Right forelimb (tissue), 1 donor: ENCODE measurements around the gene RNF121.
A peak's percentile ranks its signal among the peaks of the same experiment; 100 is the strongest.
"Not testable (repeated sequence)": the region's sequence is repeated elsewhere in the genome, so short reads cannot be mapped to it uniquely, and the experiment has no call there.

Experiments
- DNase-seq: peaks from one replicate; pipeline ENCODE4 v3.0.0-alpha.2; 2018

The RNF121 gene

DNA sequence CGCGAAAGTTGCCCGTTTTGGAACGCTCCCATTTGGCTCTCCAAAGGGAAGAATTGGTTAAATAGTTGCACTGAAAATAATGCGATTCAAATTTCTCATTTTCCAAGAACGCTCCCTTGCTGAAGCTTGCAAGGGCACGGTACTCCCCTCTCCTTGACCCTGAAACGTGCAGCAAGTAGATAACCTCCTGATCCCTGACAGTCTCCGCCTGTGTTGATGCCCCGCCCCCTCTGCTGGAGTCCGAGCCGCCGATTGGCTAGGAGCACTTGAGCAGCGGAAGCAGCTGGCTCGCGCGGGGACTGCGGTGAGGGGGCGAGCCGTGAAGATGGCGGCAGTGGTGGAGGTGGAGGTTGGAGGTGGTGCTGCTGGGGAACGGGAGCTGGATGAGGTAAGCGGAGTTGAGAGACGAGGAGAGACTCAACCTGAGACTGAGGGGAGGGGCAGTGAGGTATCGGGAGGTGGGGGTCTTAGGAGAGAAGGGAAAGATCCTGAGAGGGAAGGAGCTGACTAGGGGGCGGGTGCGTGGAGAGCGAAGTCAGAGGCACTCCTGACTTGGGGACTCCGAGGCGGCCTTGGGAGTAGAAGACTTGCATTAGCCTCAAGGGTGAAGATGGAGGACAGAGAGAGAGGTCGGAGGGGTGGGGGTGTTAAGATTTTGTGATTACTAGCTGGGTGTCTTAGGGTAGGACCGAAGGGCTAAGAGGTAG lies at the start of gene RNF121:
Gene RNF121 (plus strand): TSS at position 310 of the 707 bp plus-strand sequence. CDS start 16 bp downstream, at position 326.
- DNase-seq = peak; percentile 98

DNA sequence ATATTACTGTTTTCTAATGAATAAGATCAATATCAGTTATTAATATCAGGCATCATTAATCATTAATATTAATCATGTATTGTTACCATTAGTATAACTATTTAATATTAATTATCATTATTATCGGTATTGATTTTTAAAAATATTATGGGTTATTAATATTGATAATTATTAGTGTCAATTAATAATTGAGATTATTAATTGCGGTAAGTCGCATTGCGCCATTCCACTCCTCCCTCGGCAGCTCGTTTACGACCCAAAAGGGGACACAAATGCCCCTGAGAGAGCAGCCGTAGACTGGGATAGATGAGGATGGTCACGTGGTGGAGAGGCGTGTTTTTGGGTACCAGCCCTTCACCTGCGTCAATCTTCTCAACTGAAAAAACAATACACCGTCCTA lies 43.0 kb upstream of the RNF121 start:
- DNase-seq = not testable (repeated sequence)

DNA sequence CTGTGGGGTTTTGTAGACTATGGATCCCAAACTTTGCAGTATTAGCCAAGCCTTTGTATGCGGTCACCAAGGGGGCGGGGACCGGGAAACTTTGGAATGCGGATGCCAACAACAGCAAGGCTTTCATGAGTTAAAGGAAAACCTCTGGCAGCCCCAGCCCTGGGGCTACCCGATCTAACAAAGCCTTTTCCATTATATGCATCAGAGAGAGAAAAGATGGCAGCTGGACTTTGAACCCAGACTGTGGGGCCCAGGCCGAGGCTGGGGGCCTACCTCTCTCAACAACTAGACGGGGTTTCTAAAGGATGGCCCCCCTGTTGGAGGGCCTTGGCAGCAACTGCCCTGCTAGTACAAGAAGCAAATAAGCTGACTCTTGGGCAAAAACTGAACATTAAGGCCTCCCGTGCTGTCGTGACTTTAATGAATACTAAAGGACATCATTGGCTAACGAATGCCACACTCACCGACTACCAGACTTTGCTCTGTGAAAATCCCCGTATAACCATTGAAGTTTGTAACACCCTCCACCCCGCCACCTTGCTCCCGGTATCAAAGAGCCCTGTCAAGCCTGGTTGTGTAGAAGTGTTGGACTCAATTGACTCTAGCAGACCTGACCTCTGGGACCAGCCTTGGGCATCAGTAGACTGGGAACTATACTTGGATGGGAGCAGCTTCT lies 40.4 kb upstream of the RNF121 start:
- not testable (repeated sequence) for DNase-seq

DNA sequence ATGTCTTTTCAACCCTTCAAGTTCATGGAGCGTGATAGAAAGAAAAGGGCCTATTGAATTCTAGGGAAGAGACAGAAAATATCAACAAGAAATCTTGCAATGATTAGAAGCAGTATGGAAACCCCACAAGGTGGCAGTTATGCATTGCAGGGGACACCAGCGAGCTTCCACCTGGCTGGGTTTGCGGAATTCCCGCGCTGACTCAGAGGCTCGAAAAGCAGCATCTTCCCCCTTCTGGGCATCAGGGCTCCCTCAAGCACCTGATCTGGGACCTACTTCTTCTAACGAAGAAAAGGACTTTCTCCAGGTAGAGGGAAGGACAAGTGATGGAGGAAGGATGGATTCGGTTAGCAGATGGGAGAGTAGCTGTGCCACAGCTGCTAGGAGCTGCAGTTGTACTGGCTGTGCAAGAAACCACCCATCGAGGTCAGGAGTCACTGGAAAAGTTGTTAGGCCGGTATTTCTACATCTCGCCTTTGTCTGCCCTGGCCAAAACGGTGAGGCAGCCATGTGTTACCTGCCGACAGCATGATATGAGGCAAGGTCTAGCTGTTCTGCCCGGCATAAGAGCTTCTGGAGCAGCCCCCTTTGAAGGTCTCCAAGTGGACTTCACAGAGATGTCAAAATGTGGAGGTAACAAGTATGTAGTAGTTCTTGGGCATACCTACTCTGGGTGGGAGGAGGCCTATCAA lies 39.5 kb upstream of the RNF121 start:
- not testable (repeated sequence) for DNase-seq

DNA sequence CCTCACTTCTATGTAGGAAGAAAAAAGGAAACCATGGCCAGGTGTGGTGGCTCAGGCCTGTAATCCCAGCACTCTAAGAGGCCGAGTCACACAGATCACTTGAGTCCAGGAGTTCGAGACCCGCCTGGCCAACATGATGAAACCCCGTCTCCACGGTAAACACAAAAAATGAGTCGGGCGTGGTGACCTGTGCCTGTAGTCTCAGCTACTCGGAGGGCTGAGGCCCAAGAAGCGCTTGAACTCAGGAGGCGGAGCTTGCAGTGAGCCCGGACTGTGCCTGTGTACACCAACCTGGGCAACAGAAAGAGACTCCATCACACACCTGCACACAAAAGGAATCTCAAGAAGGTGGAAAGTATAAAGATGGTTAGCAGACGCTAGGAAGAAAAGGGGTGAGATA lies 32.9 kb upstream of the RNF121 start:
- DNase-seq = no peak

DNA sequence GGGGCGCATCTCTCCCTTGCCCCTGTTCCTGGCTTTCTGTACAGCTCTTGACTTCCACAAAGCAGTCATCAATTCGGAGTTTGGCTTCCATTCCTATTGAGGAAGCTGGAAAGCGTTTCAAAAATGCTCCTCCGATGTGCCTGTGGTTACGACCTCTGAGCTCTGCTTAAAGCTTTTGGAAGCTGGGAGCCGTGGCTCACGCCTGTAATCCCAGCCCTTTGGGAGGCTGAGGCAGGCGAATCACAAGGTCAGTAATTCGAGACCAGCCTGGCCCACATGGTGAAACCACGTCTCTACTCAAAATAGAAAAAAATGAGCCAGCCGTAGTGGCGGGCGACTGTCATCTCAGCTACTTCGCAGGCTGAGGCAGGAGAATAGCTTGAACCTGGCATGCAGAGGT lies 27.7 kb upstream of the RNF121 start:
- DNase-seq = not testable (repeated sequence)

DNA sequence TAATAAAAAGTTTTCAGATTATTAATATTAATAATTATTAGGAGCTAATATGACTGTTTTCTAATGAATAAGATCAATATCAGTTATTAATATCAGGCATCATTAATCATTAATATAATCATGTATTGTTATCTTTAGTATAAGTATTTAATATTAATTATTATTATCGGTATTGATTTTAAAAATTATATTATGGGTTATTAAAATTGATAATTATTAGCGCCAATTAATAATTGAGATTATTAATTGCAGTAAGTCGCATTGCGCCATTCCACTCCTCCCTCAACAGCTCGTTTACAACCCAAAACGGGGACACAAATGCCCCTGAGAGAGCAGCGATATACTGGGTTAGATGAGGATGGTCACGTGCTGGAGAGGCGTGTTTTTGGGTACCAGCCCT lies 20.6 kb upstream of the RNF121 start:
- no peak for DNase-seq

DNA sequence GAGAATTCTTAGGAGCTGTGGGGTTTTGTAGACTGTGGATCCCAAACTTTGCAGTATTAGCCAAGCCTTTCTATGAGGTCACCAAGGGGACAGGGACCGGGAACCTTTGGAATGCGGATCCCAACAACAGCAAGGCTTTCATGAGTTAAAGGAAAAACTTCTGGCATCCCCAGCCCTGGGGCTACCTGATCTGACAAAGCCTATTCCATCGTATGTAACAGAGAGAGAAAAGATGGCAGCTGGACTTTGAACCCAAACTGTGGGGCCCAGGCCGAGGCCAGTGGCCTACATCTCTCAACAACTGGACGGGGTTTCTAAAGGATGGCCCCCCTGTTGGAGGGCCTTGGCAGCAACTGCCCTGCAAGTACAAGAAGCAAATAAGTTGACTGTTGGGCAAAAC lies 18.1 kb upstream of the RNF121 start:
- DNase-seq = not testable (repeated sequence)

DNA sequence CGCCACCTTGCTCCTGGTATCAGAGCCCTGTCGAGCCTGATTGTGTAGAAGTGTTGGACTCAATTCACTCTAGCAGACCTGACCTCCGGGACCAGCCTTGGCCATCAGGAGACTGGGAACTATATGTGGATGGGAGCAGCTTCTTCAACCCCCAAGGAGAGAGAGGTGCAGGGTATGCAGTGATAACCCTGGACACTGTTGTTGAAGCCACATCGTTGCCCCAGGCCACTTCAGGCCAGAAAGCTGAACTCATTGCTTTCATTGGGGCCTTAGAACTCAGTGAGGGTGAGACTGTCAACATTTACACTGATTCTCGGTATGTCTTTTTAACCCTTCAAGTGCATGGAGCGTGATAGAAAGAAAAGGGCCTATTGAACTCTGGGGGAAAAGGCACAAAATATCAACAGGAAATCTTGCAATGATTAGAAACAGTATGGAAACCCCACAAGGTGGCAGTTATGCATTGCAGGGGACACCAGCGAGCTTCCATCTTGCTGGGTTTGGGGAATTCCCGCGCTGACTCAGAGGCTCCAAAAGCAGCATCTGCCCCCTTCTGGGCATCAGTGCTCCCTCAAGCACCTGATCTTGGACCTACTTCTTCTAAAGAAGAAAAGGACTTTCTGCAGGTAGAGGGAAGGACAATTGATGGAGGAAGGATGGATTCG lies 17.4 kb upstream of the RNF121 start:
- DNase-seq = not testable (repeated sequence)

DNA sequence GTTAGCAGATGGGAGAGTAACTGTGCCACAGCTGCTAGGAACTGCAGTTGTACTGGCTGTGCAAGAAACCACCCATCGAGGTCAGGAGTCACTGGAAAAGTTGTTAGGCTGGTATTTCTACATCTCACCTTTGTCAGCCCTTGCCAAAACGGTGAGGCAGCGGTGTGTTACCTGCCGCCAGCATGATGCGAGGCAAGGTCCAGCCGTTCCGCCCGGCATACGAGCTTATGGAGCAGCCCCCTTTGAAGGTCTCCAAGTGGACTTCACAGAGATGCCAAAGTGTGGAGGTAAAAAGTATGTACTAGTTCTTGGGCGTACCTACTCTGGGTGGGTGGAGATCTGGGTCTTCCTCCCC lies 16.9 kb upstream of the RNF121 start:
- DNase-seq = not testable (repeated sequence)

DNA sequence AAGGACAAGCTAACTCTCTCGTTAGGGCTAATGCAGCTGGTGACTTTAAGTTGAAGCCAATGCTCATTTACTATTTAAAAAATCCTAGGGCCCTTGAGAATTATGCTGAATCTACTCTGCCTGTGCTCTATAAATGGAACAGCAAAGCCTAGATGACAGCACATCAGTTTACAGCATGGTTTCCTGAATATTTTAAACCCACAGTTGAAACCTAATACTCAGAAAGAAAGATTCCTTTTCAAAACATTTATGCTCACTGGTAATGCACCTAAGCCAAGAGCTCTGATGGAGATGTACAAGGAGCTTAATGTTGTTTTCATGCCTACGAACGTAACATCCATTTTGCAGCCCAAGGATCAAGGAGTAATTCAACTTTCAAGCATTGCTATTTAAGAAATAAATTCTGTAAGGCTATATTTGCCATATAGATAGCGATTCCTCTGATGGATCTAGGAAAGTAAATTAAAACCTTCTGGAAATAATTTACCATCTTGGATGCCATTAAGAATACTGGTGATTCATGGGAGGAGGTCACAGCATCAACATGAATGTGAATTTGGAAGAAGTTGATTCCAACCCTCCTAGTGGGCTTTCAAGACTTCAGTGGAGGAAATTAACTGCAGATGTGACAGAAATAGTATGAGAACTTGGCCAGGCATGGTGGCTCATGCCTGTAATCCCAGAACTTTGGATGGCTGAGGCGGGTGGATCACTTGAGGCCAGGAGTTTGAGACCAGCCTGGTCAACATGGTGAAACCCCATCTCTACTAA lies 14.9 kb upstream of the RNF121 start:
- DNase-seq = no peak

DNA sequence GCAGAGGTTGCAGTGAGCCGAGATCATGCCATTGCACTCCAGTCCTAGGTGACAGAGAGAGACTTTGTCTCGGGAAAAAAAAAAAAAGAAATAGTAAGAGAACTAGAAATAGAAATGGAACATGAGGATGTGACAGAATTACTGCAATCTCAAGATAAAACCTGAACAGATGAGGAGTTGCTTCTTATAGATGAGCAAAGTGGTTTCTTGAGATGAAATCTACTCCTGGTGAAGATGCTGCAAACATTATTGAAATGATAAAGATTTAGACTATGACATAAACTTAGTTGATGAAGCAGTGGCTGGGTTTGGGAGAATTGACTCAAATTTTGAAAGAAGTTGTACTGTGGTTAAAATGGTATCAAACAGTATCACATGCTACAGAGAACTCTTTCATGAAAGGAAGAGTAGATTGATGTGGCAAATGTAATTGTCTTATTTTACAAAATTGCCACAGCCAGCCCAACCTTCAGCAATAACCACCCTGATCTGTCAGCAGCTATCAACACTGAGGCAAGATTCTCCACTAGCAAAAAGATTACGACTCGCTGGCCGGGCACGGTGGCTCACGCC lies 14.1 kb upstream of the RNF121 start:
- DNase-seq = no peak

DNA sequence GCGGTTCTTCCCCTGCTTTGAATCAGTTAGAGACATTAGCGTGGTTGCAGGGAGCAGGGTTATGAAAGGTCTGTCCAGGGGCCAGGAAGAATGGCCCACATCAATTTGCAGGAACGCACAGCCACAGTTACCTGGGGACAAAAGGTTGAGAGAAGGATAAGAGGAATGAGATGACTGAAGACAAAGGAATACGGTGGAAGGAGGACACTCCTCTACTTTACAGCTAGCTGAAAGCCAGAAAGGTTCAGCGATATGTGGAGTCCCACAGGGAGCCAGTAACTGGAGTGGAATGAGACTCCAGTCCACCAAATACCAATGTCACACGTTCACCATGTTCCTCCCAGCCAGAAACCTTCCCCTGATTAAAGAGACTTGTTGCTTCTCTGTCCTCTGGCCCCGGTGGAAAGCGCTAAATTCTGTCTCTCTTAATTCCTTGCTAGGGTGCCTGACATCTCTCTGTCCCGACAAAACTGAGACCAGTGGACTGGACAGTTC lies 11.2 kb upstream of the RNF121 start:
- DNase-seq = no peak

DNA sequence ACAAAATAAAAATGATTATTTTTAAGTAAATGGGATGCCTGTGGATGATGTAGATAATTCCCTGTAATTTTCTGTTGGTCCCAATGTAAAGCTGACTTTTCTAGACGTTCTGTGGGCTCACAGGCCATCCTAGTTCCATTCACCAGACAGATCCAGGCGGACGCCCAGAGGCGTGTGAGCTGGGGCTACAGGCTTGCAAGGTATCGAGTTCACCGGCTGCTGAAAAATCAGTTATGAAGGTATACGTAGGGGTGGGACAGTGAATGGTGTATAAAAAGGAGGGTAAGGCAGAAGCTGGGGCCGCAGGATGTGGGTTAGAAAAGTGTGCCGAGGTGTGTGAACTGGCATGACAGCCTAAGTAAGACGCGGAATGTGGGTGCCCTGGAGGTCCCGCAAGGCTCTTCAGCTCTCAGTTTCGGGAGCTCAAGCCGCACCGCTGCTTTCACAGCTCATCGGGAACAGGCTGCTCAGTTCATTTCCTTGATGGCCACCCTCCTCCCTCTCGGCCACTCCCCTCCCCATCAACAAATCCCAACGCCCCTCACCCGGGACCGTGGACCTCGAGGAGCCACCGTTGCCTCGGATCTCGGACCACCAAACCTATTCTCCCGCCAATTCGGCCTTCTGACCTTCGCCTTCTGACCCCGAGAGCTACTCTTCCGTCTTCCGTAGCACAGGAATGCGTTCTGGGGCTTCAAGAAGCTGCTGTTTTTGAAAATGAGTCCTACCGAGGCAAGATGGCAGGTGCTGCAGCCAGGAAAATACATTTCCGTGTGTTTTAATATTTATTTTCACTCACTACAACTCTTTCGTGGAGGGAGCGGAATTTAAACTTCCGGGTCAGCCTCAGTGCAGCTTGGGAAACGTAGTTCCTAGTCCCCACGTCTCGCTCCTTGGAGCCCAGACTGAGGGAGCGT lies 768 bp upstream of the RNF121 start, which contains the start of gene XNDC1N:
Gene XNDC1N (minus strand): TSS at position 775 of the 917 bp plus-strand sequence. CDS start 5,241 bp downstream, outside the sequence.
- DNase-seq = peak; percentile 88

DNA sequence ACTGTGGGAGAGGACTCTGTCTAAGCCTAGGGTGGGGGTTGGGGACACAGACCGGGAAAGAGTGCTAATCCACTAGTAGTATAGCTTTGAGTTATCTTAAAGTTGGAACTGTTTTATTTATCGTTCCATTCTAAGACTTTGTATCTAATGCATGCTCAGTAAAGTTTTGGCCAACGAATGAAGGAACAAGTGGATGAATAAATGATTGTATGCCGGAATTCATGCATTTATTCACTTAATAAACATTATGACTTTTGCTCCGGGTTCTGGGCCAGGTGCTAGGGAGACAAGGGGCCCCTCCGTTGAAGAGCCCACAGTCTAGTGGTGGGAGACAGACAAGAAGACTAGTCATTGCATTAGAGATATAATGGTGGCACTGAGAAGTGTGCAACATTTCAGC lies 645 bp downstream of the RNF121 start:
- no peak for DNase-seq

DNA sequence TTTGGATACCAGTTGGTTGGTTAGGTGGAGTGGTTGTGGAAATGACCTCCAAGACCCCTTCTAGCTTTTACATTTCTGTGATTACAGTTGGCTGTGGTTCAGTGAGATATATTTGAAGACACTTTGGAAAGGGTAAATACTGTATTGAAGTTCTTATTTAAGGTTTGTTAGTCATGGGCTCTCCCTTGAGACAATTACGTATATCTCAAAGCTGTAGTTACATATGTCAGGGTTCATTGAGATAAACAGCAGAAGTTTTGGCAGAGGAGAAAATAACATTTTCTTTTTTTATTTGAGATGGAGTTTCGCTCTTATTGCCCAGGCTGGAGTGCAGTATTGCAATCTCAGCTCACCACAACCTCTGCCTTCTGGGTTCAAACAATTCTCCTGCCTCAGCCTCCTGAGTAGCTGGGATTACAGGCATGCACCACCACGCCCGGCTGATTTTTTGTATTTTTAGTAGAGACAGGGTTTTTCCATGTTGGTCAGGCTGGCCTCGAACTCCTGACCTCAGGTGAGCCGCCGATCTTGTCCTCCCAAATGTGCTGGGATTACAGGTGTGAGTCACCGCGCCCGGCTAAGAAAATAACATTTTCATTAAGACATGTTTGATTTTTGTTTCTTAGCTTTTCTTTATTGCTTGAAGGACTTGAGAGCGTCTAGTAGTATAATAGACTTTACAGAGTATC lies 1.9 kb downstream of the RNF121 start:
- no peak for DNase-seq

DNA sequence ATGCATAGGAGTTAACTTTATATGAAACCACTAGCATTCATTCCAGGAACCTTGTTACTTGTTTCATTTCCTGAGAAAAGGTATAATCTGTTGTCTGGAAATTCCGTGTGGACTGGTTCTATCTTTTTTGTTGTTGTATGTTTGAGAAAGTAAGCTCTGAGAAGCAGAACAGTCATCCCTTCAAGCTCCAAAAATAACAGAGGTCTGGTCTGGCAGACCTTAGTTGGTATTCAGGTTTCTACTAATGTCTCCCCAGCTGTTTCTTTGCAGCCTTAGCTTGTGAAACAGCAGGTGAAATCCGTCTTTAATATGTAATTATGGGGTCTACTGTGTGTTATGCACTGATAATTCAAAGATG lies 2.4 kb downstream of the RNF121 start:
- no peak for DNase-seq

DNA sequence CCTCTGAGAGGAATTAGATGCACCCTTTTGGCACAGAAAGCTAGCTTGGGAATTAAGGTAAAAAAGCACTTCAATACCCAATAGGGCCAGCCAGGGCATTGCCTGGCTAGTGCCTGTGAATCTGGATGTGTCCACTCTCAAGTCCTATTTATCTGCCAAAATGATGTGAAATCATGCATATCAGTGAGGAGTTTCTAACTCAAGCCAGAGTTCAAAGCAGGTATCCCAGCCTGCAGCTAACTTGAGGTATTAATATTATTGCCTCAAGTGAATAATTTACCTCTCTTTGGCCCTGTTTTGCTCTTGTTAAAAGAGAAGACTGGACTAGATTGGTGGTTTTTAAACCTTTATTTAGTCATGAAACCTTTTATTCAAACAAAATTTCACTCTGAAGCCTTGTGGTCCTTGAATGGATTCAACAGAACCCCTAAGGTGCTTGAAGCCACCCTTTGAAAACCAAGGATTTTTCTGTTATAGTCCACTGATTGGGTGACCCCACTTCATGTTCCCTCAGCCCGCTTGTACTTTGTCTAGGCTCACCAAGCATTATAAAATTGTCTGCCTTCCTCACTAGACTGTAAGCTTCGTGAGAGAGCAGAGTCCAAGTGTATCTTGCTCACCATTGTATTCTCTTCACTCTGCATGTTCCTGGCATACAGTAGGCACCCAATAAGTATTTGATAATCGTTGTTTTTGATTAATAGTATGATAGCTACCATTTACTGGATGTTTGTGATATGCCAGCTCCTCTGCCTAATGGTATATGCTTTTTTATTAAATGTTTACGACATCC lies 4.5 kb downstream of the RNF121 start:
- no peak for DNase-seq

DNA sequence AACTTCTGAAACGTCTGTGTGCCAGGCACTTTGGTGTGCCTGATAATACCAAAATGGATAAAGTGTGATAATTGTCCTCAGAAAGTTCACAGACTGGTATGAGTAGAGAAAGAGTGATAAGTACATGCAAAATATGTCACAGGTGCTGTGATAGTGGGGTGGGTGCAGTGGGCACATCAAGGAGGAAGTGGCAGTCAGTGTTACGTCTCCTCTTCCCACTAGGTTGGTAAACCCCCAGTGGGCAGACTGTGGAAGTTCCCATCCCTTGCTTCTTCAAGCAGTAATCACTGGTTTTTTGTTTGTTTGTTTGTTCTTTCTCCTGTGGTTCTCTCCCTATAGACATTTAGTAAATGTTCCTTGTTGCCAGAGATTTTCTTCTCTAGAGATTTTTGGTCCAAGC lies 5.4 kb downstream of the RNF121 start:
- DNase-seq = no peak
